HEK293 (cell line): Measurements from ENCODE around the gene ANP32A.
A peak's percentile ranks its signal among the peaks of the same experiment; 100 is the strongest.

ENCODE experiments used
- EGR2 ChIP-seq: fragments of 450-650 bp; formaldehyde crosslinking; IDR thresholded peaks from 2 replicates; pipeline ENCODE4 v1.5.1; 2016; ENCODE audit warnings: low read depth, missing biosample characterization, missing genetic modification characterization
- GLIS2 ChIP-seq: fragments of 450-650 bp; formaldehyde crosslinking; IDR thresholded peaks from 2 replicates; pipeline ENCODE4 v1.5.1; 2016; ENCODE audit warnings: missing biosample characterization, missing genetic modification characterization
- KLF16 ChIP-seq: fragments of 450-650 bp; formaldehyde crosslinking; IDR thresholded peaks from 2 replicates; pipeline ENCODE4 v1.5.1; 2017; ENCODE audit warnings: missing biosample characterization, missing genetic modification characterization
- KLF9 ChIP-seq: fragments of 450-650 bp; formaldehyde crosslinking; IDR thresholded peaks from 2 replicates; pipeline ENCODE4 v1.5.1; 2016; ENCODE audit warnings: missing biosample characterization, missing genetic modification characterization, low read depth
- SCRT1 ChIP-seq: fragments of 450-650 bp; formaldehyde crosslinking; IDR thresholded peaks from 2 replicates; pipeline ENCODE4 v1.5.1; 2016; ENCODE audit warnings: missing biosample characterization, missing genetic modification characterization, borderline replicate concordance
- SP3 ChIP-seq: fragments of 450-650 bp; formaldehyde crosslinking; IDR thresholded peaks from 2 replicates; pipeline ENCODE4 v1.5.1; 2016; ENCODE audit warnings: missing biosample characterization, missing genetic modification characterization
- SP7 ChIP-seq: fragments of 450-650 bp; formaldehyde crosslinking; IDR thresholded peaks from 2 replicates; pipeline ENCODE4 v1.5.1; 2016; ENCODE audit warnings: missing biosample characterization, missing genetic modification characterization
- ZBTB1 ChIP-seq: fragments of 450-650 bp; formaldehyde crosslinking; IDR thresholded peaks from 2 replicates; pipeline ENCODE4 v1.5.1; 2016; ENCODE audit warnings: missing biosample characterization, missing genetic modification characterization
- ZBTB20 ChIP-seq: fragments of 450-650 bp; formaldehyde crosslinking; IDR thresholded peaks from 2 replicates; pipeline ENCODE4 v1.5.1; 2016; ENCODE audit warnings: missing biosample characterization, missing genetic modification characterization
- ZBTB8A ChIP-seq: fragments of 450-650 bp; formaldehyde crosslinking; IDR thresholded peaks from 2 replicates; pipeline ENCODE4 v1.5.1; 2016; ENCODE audit warnings: missing biosample characterization, missing genetic modification characterization
- ZEB2 ChIP-seq: fragments of 450-650 bp; formaldehyde crosslinking; IDR thresholded peaks from 2 replicates; pipeline ENCODE4 v1.5.1; 2016; ENCODE audit warnings: missing biosample characterization, missing genetic modification characterization
- ZFP69B ChIP-seq: fragments of 450-650 bp; formaldehyde crosslinking; IDR thresholded peaks from 2 replicates; pipeline ENCODE4 v1.5.1; 2016; ENCODE audit warnings: missing biosample characterization, missing genetic modification characterization
- ZNF10 ChIP-seq: fragments of 450-650 bp; formaldehyde crosslinking; IDR thresholded peaks from 2 replicates; pipeline ENCODE4 v1.5.1; 2017; ENCODE audit warnings: missing biosample characterization, missing genetic modification characterization
- ZNF148 ChIP-seq: fragments of 450-650 bp; formaldehyde crosslinking; IDR thresholded peaks from 2 replicates; pipeline ENCODE4 v1.5.0; 2017; ENCODE audit warnings: missing biosample characterization, missing genetic modification characterization, borderline replicate concordance
- ZNF24 ChIP-seq: fragments of 450-650 bp; formaldehyde crosslinking; IDR thresholded peaks from 2 replicates; pipeline ENCODE4 v1.5.1; 2016; ENCODE audit warnings: missing biosample characterization, missing genetic modification characterization
- ZNF423 ChIP-seq: fragments of 450-650 bp; formaldehyde crosslinking; IDR thresholded peaks from 2 replicates; pipeline ENCODE4 v1.5.1; 2016; ENCODE audit warnings: missing biosample characterization, missing genetic modification characterization
- ZNF629 ChIP-seq: fragments of 450-650 bp; formaldehyde crosslinking; IDR thresholded peaks from 2 replicates; pipeline ENCODE4 v1.5.1; 2017; ENCODE audit warnings: missing biosample characterization, missing genetic modification characterization
- ZNF76 ChIP-seq: fragments of 450-650 bp; formaldehyde crosslinking; IDR thresholded peaks from 2 replicates; pipeline ENCODE4; 2016; ENCODE audit warnings: low read depth, missing biosample characterization, missing genetic modification characterization, borderline replicate concordance
- ZSCAN23 ChIP-seq: fragments of 450-650 bp; formaldehyde crosslinking; IDR thresholded peaks from 2 replicates; pipeline ENCODE4 v1.5.1; 2016; ENCODE audit warnings: missing biosample characterization, missing genetic modification characterization
- TF ChIP-seq, protein P1 (sequence below): fragments of 450-650 bp; formaldehyde crosslinking; optimal IDR thresholded peaks from 2 replicates; pipeline ENCODE3; 2016; ENCODE audit warnings: missing biosample characterization, mild to moderate bottlenecking, missing genetic modification characterization
- TF ChIP-seq, protein P2 (sequence below): fragments of 450-650 bp; formaldehyde crosslinking; IDR thresholded peaks from 2 replicates; pipeline ENCODE4 v1.5.1; 2016; ENCODE audit warnings: missing biosample characterization, missing genetic modification characterization
- TF ChIP-seq, protein P3 (sequence below): fragments of 450-650 bp; formaldehyde crosslinking; IDR thresholded peaks from 2 replicates; pipeline ENCODE4 v1.5.1; 2016; ENCODE audit warnings: missing biosample characterization, missing genetic modification characterization
- TF ChIP-seq, protein P4 (sequence below): sonication (generic); formaldehyde crosslinking; IDR thresholded peaks from 2 replicates; pipeline ENCODE4 v1.8.1; 2022; ENCODE audit warnings: mild to moderate bottlenecking, moderate library complexity, missing genetic modification reagents
- TF ChIP-seq, protein P5 (sequence below): fragments of 450-650 bp; formaldehyde crosslinking; IDR thresholded peaks from 2 replicates; pipeline ENCODE4 v1.5.1; 2017; ENCODE audit warnings: missing biosample characterization, missing genetic modification characterization
- TF ChIP-seq, protein P6 (sequence below): fragments of 450-650 bp; formaldehyde crosslinking; IDR thresholded peaks from 2 replicates; pipeline ENCODE4 v1.5.1; 2016; ENCODE audit warnings: missing biosample characterization, missing genetic modification characterization

The ANP32A gene

DNA sequence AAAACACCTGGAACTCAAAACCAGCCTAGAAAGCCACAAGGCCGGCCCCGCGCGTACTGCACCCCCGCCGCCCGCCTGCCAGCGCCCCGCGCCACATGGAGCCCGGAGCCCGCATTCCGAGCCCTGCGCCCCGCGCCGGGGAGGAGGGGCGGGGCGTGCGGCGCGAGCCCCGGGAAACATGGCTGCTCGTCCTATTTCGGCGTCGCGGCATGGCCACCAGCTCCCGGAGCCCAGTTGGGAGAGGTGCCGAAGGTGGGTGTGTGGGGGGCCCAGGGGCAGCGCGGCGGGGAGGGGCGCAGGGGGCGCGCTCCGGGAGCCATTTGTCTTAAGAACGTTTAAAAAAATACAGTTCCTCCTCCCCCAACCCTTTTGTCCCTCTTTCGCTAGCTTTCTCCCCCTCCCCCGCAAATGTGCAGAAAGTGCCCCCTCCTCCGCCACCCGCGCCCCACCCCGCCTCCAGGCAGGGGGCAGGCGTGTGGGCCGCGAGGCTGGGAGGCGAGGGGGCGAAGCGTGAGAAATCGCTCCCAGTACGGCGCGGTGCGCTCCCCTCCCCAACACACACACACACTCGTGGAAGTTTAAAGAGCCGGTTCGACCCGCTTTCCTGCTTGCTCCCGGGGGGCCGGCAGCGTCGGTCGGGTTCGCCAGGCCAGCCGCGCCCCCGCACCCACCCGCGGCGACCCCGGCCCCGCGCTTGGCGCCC is 2.5 kb downstream of the ANP32A start (continued):
- TF ChIP-seq GLIS2 (tag by site-specific recombination) = peak; percentile 95
- TF ChIP-seq, protein P1, sequence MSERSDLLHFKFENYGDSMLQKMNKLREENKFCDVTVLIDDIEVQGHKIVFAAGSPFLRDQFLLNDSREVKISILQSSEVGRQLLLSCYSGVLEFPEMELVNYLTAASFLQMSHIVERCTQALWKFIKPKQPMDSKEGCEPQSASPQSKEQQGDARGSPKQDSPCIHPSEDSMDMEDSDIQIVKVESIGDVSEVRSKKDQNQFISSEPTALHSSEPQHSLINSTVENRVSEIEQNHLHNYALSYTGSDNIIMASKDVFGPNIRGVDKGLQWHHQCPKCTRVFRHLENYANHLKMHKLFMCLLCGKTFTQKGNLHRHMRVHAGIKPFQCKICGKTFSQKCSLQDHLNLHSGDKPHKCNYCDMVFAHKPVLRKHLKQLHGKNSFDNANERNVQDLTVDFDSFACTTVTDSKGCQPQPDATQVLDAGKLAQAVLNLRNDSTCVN (tag by site-specific recombination) = peak; percentile 68
- peak; percentile 23; the same call in 1 of the 2 replicates for TF ChIP-seq ZNF24 (tag by site-specific recombination)
- TF ChIP-seq EGR2 (tag by site-specific recombination) = peak; percentile 99
- TF ChIP-seq, protein P2, sequence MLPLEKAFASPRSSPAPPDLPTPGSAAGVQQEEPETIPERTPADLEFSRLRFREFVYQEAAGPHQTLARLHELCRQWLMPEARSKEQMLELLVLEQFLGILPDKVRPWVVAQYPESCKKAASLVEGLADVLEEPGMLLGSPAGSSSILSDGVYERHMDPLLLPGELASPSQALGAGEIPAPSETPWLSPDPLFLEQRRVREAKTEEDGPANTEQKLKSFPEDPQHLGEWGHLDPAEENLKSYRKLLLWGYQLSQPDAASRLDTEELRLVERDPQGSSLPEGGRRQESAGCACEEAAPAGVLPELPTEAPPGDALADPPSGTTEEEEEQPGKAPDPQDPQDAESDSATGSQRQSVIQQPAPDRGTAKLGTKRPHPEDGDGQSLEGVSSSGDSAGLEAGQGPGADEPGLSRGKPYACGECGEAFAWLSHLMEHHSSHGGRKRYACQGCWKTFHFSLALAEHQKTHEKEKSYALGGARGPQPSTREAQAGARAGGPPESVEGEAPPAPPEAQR (tag by site-specific recombination) = no peak
- TF ChIP-seq ZSCAN23 = no peak
- 0 out of 2 replicates have a peak, but pooled peaks have one; percentile 15 for TF ChIP-seq ZNF629 (tag by site-specific recombination)
- peak; percentile 34; the same call in 1 of the 2 replicates for TF ChIP-seq ZNF76 (tag by site-specific recombination)
- TF ChIP-seq KLF9 (tag by site-specific recombination) = 0 out of 2 replicates have a peak, but pooled peaks have one; percentile 28
- TF ChIP-seq ZNF10 (tag by site-specific recombination) = no peak; the same call in 1 of the 2 replicates
- TF ChIP-seq, protein P3, sequence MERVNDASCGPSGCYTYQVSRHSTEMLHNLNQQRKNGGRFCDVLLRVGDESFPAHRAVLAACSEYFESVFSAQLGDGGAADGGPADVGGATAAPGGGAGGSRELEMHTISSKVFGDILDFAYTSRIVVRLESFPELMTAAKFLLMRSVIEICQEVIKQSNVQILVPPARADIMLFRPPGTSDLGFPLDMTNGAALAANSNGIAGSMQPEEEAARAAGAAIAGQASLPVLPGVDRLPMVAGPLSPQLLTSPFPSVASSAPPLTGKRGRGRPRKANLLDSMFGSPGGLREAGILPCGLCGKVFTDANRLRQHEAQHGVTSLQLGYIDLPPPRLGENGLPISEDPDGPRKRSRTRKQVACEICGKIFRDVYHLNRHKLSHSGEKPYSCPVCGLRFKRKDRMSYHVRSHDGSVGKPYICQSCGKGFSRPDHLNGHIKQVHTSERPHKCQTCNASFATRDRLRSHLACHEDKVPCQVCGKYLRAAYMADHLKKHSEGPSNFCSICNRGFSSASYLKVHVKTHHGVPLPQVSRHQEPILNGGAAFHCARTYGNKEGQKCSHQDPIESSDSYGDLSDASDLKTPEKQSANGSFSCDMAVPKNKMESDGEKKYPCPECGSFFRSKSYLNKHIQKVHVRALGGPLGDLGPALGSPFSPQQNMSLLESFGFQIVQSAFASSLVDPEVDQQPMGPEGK (tag by site-specific recombination) = peak; percentile 79
- TF ChIP-seq ZFP69B (tag by site-specific recombination) = peak; percentile 45
- TF ChIP-seq, protein P4, sequence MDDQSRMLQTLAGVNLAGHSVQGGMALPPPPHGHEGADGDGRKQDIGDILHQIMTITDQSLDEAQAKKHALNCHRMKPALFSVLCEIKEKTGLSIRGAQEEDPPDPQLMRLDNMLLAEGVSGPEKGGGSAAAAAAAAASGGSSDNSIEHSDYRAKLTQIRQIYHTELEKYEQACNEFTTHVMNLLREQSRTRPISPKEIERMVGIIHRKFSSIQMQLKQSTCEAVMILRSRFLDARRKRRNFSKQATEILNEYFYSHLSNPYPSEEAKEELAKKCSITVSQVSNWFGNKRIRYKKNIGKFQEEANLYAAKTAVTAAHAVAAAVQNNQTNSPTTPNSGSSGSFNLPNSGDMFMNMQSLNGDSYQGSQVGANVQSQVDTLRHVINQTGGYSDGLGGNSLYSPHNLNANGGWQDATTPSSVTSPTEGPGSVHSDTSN (CRISPR knock-in tag) = peak; percentile 73
- TF ChIP-seq ZBTB1 (tag by site-specific recombination) = peak; percentile 56
- TF ChIP-seq SP7 (tag by site-specific recombination) = peak; percentile 48; the same call in 1 of the 2 replicates
- TF ChIP-seq SCRT1 (tag by site-specific recombination) = no peak
- TF ChIP-seq ZBTB20 (tag by site-specific recombination) = no peak
- TF ChIP-seq, protein P5, sequence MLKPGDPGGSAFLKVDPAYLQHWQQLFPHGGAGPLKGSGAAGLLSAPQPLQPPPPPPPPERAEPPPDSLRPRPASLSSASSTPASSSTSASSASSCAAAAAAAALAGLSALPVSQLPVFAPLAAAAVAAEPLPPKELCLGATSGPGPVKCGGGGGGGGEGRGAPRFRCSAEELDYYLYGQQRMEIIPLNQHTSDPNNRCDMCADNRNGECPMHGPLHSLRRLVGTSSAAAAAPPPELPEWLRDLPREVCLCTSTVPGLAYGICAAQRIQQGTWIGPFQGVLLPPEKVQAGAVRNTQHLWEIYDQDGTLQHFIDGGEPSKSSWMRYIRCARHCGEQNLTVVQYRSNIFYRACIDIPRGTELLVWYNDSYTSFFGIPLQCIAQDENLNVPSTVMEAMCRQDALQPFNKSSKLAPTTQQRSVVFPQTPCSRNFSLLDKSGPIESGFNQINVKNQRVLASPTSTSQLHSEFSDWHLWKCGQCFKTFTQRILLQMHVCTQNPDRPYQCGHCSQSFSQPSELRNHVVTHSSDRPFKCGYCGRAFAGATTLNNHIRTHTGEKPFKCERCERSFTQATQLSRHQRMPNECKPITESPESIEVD (tag by site-specific recombination) = no peak
- TF ChIP-seq ZEB2 (tag by site-specific recombination) = peak; percentile 70
- TF ChIP-seq ZBTB8A = peak; percentile 95
- TF ChIP-seq KLF16 (tag by site-specific recombination) = peak; percentile 72
- TF ChIP-seq, protein P6, sequence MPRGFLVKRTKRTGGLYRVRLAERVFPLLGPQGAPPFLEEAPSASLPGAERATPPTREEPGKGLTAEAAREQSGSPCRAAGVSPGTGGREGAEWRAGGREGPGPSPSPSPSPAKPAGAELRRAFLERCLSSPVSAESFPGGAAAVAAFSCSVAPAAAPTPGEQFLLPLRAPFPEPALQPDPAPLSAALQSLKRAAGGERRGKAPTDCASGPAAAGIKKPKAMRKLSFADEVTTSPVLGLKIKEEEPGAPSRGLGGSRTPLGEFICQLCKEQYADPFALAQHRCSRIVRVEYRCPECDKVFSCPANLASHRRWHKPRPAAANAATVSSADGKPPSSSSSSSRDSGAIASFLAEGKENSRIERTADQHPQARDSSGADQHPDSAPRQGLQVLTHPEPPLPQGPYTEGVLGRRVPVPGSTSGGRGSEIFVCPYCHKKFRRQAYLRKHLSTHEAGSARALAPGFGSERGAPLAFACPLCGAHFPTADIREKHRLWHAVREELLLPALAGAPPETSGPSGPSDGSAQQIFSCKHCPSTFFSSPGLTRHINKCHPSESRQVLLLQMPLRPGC (tag by site-specific recombination) = no peak; the same call in 1 of the 2 replicates
- peak; percentile 85 for TF ChIP-seq ZNF423 (tag by site-specific recombination)
- TF ChIP-seq ZNF148 (tag by site-specific recombination) = no peak
- peak; percentile 84 for TF ChIP-seq SP3 (tag by site-specific recombination)
